GM18502 (cell line): ENCODE measurements around the gene MTFP1.

ENCODE experiments used
- ATAC-seq: cut with Tn5 transposase; IDR thresholded peaks from one replicate; pipeline ENCODE4 v1.9.1; 2021; ENCODE audit warnings: mild to moderate bottlenecking; ENCODE audit not compliant: unreplicated experiment, poor library complexity

Gene MTFP1

GRCh38 chr22:30424534-30425326 lies 838 bp upstream of the MTFP1 start:
- ATAC-seq = no peak

GRCh38 chr22:30425327-30425615 lies 297 bp upstream of the MTFP1 start:
- no peak for ATAC-seq

DNA sequence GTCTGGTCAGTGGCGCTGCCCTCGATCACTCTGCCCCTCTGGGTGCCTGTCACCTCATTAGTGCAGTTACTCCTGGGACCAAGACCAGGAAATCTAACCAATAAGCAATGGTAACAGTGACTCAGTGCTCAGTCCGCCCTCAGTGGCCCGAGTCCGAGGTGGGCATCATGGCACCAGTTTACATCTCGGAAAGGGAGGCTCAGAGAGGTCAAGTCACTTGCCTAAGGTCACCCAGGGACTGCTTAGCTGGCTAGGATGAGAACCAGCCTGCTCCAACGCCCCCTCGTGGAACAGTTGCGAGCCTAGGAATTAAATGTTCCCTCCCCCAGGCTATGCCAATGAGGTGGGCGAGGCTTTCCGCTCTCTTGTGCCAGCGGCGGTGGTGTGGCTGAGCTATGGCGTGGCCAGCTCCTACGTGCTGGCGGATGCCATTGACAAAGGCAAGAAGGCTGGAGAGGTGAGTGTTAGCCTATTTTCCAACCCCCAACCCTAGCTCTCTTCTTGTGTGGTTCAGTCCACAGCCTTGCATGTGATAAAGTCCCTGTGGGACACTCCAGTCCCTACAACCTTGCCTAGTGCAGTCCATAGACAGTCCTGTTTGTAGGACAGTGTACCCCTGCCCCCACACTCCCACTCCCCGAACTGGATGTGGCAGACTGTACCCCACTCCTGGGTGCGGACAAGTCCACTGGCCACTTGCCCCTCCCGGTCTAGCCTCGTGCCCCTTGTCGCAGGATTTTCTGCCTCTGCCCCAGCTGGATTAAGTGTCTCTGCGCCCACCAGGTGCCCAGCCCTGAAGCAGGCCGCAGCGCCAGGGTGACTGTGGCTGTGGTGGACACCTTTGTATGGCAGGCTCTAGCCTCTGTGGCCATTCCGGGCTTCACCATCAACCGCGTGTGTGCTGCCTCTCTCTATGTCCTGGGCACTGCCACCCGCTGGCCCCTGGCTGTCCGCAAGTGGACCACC lies 1.1 kb downstream of the MTFP1 start:
- no peak for ATAC-seq

DNA sequence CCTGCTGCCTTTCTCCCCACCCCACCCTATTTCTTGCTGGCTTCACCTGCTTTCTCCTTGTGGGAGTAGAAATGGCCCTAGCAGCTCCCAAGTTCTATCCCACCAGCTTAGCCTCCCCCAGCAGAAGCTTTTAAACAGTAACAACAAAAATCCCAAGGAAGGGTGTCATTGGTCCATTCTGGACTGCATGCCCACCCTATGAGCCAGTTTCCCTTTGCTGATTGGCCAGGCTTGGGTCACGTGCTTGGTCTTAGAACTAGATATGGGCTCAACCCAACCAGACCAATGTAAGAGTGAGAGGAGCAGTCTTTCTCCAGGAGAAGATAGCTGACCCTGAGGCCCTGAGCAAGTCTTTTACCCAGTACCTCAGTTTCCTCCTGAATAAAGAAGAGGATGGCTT lies 2.3 kb downstream of the MTFP1 start:
- no peak for ATAC-seq

DNA sequence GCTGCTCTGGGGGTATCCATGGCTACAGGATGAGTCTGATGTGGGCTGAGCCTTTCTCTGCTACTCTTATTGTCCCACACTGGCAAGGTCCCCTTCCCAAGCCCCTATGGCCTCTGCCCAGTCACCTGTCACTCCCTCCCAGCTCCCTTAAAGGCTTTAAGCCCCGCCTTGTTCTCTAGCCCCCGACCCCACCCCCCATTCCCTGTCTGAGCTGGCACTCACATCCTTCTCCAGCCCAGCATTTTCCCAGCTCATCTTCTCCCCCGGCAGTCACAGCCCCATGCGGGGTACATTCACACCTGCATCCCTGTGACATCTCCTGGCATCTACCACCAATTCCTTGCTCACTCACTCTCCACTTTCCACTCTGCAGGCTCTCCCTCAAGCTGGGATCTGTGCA lies 4.3 kb downstream of the MTFP1 start:
- no peak for ATAC-seq

DNA sequence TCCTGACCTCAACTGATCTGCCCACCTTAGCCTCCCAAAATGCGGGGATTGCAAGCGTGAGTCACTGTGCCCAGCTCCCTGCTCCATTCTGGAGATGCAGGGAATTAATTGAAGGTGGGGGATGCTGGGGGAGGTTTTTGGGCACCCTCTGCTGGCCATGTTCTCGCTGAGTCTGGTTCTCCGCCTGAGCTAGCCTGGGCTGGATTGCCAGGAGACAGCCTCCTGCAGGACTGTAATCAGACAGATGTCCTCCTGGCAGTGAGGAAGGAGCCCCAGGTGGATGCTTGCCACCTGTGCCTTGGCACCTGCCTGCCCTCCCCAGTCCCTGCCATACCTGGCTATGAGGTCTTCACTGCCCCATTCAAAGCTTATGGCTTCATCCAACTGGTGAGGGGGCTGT lies 5.4 kb downstream of the MTFP1 start:
- ATAC-seq = no peak

- no peak for ATAC-seq
Measured at GRCh38 chr22:30432096-30432495, 6.5 kb downstream of the MTFP1 start.

GRCh38 chr22:30432520-30432919 lies 7.0 kb downstream of the MTFP1 start:
- ATAC-seq = no peak

DNA sequence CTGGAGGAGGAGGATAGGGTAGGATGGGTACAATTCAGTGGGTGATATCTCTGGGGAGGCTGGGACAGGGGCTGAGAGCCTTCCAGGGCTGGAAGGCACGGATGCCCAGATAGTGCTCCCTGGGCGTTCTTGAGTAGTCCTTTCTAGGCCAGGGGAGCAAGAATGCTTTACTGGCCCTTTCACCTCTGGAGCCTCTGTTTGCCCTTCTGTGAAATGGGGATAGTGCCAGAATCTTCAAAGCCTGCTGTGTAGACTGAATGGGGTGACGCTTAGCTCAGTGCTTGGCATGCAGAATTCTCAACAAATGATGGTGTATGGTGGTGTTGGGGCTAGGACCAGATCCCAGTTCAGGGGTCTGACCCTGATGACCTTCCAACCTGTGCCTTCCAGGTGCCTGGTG lies 7.7 kb downstream of the MTFP1 start:
- ATAC-seq = no peak

DNA sequence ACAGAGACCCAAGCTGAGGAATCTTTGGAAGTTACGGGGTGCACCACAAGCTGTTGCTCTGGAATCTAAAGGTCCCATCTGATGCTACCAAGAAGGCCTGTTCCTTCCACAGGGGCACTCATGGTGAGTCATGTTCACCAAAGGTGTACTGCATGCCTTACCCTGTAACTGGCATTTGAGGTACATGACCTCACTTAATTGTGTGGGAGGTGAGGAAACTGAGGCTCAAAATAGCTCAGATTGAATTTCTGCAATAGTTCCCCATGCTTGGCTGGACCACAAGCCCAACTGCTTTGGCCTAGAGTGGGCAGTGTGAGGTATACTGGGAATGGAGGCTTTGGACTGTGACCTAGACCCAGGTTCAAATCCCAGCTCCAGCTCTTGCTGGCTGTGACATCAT lies 8.2 kb downstream of the MTFP1 start:
- ATAC-seq = no peak

GRCh38 chr22:30434843-30435242 lies 9.3 kb downstream of the MTFP1 start:
- no peak for ATAC-seq

DNA sequence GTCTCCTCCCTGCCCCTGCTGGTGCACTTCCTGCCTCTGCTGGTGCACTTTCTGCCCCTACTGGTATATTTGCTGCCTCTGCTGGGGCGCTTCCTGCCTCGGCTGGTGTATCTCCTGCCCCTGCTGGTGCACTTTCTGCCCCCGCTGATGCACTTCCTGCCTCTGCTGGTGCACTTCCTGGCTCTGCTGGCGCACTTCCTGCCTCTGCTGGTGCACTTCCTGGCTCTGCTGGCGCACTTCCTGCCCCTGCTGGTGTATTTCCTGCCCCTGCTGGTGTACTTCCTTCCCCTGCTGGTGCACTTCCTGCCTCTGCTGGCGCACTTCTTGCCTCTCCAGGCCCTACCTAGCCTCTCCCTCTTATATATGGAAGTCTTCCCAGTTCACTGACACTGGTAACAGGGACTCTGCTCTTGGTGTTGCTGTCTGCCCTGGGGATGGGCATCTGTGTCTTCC lies 10.1 kb downstream of the MTFP1 start:
- ATAC-seq = no peak

- ATAC-seq = no peak
Measured at GRCh38 chr22:30436196-30436595, 10.6 kb downstream of the MTFP1 start.

GRCh38 chr22:30438559-30438958 lies 13.0 kb downstream of the MTFP1 start:
- no peak for ATAC-seq

DNA sequence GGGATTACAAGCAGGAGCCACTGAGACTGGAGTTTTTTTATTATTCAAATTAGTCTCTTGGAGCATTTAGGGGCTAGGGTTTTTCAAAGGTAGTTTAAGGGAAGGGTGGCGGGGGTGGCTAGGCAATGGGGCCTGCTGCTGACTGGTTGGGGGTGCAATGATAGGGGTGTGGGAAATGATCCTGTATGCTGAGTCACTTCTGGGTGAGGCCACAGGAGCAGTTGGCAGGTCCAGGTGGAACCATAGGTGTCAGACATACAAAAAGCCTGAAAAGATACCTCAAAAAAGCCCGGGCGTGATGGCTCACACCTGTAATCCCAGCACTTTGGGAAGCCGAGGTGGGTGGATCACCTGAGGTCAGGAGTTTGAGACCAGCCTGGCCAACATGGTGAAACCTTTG lies 13.7 kb downstream of the MTFP1 start:
- no peak for ATAC-seq

DNA sequence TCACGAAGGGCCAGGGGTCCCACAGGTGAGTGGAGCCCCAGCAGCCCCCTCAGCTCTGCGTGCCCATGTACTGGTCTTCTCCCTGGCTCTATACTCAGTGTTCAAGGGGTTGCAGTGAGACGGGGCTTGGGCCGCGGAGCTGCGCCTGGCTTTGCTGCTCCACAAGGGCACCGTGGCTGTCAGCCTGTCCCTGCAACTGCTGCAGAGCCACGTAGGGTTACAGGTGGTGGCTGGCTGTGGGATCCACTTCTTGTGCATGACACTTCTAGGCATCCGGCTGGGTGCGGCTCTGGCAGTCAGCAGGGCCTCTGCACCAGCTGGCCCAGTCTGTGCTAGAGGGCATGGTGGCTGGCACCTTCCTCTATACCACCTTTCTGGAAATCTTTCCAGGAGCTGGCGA lies 14.3 kb downstream of the MTFP1 start:
- no peak for ATAC-seq

- no peak for ATAC-seq
Measured at GRCh38 chr22:30441088-30441487, 15.5 kb downstream of the MTFP1 start.

GRCh38 chr22:30444632-30445437 lies 19.3 kb downstream of the MTFP1 start:
- ATAC-seq = no peak

GRCh38 chr22:30445438-30446145 lies 20.0 kb downstream of the MTFP1 start:
- no peak for ATAC-seq

- no peak for ATAC-seq
Measured at GRCh38 chr22:30447656-30448055, 22.1 kb downstream of the MTFP1 start.
